GM12801 (cell line): ENCODE data around the gene IL22RA1.

ENCODE experiments used
- CTCF ChIP-seq: IDR thresholded peaks from one replicate; pipeline ENCODE4 v1.5.1; 2011; ENCODE audit warnings: control low read depth; ENCODE audit not compliant: insufficient read length; ENCODE audit errors: extremely low read depth

The IL22RA1 gene

DNA sequence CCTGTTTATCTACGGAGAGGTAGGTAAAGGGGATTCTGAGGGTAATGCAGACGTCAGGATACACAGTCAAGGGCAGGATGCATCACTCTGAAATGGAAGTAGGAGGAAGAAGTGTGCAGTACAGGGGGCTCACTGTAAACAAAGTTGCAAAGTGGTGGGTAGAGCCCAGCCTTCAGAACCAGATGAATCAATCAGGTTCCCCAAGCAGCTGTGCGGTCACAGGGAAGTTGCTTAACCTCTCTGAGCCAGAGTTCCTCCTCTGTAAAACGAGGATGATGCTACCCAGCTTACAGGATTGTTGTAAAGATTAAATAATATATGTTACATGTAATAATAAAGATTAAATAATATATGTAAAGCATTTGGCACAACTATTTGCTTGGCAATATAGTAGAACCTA, 17.5 kb downstream of the IL22RA1 start:
- no peak for TF ChIP-seq CTCF

DNA sequence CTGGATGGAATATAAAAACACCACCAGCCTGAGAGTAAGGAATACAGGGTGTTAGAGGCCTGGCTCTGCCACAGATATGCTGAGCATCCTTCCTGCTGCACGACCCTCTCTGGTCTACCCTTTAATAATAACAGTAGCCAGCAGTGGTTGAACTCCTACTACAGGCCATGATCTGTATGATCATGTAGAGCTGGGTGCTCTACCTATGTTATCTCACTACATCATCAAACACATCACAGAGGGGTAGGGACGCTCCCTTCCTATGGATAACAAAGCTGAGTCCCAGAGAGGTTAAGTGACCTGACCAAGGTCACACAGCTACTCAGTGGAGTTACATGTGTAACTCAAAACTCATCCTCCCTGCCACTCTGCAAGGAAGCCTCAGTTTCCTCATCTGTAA, 18.0 kb downstream of the IL22RA1 start:
- TF ChIP-seq CTCF, result no peak

DNA sequence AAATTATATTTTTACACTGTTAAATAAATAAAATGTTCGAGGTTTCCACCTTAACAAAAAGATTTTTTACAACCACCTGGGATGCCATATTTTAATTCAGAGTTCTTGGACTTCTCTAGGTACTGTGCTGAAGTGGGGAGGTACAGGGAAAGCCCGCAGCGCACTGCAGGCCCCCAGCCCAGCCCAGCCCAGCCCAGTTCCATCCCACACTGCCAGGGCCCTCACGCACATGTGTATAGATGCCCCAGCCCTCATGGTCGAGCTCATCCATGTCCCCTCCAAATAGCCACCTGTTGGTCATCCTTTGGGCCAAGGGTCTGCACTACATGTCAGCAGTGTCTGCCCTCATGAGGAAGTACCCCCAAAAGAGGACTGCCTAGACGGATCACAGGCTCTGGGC, 19.3 kb downstream of the IL22RA1 start:
- TF ChIP-seq CTCF, result no peak

GRCh38 chr1:24122776-24123175, 20.2 kb downstream of the IL22RA1 start:
- TF ChIP-seq CTCF, result no peak

- no peak for TF ChIP-seq CTCF
Measured at GRCh38 chr1:24121406-24121805, 21.5 kb downstream of the IL22RA1 start.

DNA sequence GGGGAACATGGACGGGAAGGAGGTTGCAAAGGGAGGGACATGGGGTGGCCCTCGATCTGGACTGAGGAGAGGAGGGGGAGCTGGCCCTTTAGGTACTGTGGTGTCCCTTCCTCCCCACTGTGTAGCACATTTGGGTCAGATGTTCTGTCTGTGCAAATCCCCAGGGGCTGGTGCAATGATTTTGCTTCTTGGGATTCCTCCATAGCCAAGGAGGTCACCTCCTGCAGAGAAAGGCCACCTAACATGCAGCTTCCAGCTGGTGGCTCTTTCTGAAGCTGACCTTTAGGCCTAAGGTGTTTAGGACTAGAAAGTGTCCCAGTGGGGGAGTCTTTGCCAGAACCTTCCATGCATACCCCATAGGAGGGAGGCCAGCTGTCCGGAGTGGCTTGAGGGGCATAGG, 22.0 kb downstream of the IL22RA1 start:
- TF ChIP-seq CTCF, result no peak

GRCh38 chr1:24119859-24120756, 22.8 kb downstream of the IL22RA1 start:
- no peak for TF ChIP-seq CTCF
